OCI-LY1 (cell line): ENCODE results near the gene MYH1.

Experiments
- H2AFZ ChIP-seq: fragments of 200-600 bp; sonication (generic), shearing (Covaris generic); 2 replicates; pipeline ENCODE4 v1.6.0; 2014; ENCODE audit warnings: antibody characterized with exemption, mild to moderate bottlenecking, low read length
- H3F3A ChIP-seq: fragments of 200-600 bp; sonication (generic), shearing (Covaris generic); 2 replicates; pipeline ENCODE4 v1.6.0; 2014; ENCODE audit warnings: mild to moderate bottlenecking, antibody characterized with exemption, low read length, moderate library complexity; ENCODE audit not compliant: insufficient read depth
- H3K27ac ChIP-seq: fragments of 200-600 bp; sonication (generic); 2 replicates; pipeline ENCODE4 v1.5.1; 2014; ENCODE audit warnings: low read length, mixed run types, mild to moderate bottlenecking, low read depth; ENCODE audit not compliant: poor library complexity, severe bottlenecking
- H3K27me3 ChIP-seq: fragments of 200-600 bp; sonication (generic); 2 replicates; pipeline ENCODE4 v1.6.0; 2014; ENCODE audit warnings: antibody characterized with exemption, mild to moderate bottlenecking, low read length, moderate library complexity; ENCODE audit not compliant: insufficient read depth
- H3K36me3 ChIP-seq: fragments of 200-600 bp; sonication (generic); 2 replicates; pipeline ENCODE4 v1.6.1; 2014; ENCODE audit warnings: mild to moderate bottlenecking, antibody characterized with exemption, low read length, moderate library complexity, mixed read lengths; ENCODE audit not compliant: insufficient read depth
- H3K4me1 ChIP-seq: fragments of 200-600 bp; sonication (generic); 2 replicates; pipeline ENCODE4 v1.5.1; 2014; ENCODE audit warnings: mild to moderate bottlenecking, low read length, moderate library complexity; ENCODE audit not compliant: insufficient read depth, severe bottlenecking
- H3K4me2 ChIP-seq: fragments of 200-600 bp; sonication (generic), shearing (Covaris generic); 2 replicates; pipeline ENCODE4 v1.6.1; 2014; ENCODE audit warnings: low read length
- H3K4me3 ChIP-seq: fragments of 200-600 bp; sonication (generic); 2 replicates; pipeline ENCODE4 v1.5.1; 2014; ENCODE audit warnings: low read length, low read depth, mild to moderate bottlenecking, mixed read lengths; ENCODE audit not compliant: poor library complexity, severe bottlenecking
- H3K79me2 ChIP-seq: fragments of 200-600 bp; shearing (Covaris generic); 2 replicates; pipeline ENCODE4 v1.6.1; 2016; ENCODE audit warnings: mixed run types, low read length, mixed read lengths; ENCODE audit not compliant: insufficient read depth
- H3K9ac ChIP-seq: fragments of 200-600 bp; sonication (generic), shearing (Covaris generic); 2 replicates; pipeline ENCODE4 v1.6.1; 2014; ENCODE audit warnings: mild to moderate bottlenecking, low read length, mixed read lengths
- H3K9me2 ChIP-seq: fragments of 200-600 bp; sonication (generic), shearing (Covaris generic); 2 replicates; pipeline ENCODE4 v1.6.1; 2014; ENCODE audit warnings: low read depth, mild to moderate bottlenecking, low read length, mixed read lengths
- H3K9me3 ChIP-seq: fragments of 200-600 bp; shearing (Covaris generic); 2 replicates; pipeline ENCODE4 v1.6.1; 2014; ENCODE audit warnings: low read length, mixed read lengths
- H4K20me1 ChIP-seq: fragments of 200-600 bp; sonication (generic), shearing (Covaris generic); 2 replicates; pipeline ENCODE4 v1.6.0; 2016; ENCODE audit warnings: mild to moderate bottlenecking, low read length; ENCODE audit not compliant: insufficient read depth
- CTCF ChIP-seq: fragments of 200-600 bp; sonication (generic), shearing (Covaris generic); IDR thresholded peaks from 2 replicates; pipeline ENCODE4 v1.5.1; 2017; ENCODE audit warnings: mild to moderate bottlenecking, antibody characterized with exemption, low read length, moderate library complexity, mixed read lengths
- EZH2 ChIP-seq: fragments of 200-600 bp; sonication (generic), shearing (Covaris generic); IDR thresholded peaks from 2 replicates; pipeline ENCODE4 v1.8.0; 2017; ENCODE audit warnings: borderline replicate concordance, mixed run types, mild to moderate bottlenecking, antibody characterized with exemption, low read length, moderate library complexity, mixed read lengths

The MYH1 gene

DNA sequence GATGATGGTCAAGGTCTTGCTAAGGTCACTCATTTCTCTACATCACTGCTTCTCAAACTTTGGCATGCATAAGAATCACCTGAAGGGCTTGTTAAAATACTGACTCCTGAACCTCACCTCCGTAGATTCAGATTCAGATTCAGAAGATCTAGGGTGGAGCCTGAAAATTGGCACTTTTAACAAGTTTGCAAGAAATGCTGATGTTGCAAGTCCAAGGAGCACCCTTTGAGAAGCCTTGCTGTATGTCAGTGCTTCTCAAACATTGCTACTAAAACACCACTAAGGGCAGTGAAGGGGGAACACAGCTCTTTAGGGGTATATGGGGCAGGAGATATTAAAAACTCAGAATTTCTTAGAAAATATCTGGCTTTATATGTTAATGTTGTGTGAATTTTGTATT is 13.7 kb upstream of the MYH1 start:
- Histone ChIP-seq H3K9ac (no peak overlapping the region), H3K4me1 (no peaks in the 10 kb centered on the region), H3K79me2 (no peaks in the 10 kb centered on the region), H2AFZ (no peak overlapping the region), H3K9me3 (no peaks in the 10 kb centered on the region), H4K20me1 (no peaks in the 10 kb centered on the region), H3K4me2 (no peak overlapping the region), H3K27me3 (no peaks in the 10 kb centered on the region), H3F3A (no peaks in the 10 kb centered on the region), H3K36me3 (no peaks in the 10 kb centered on the region), H3K9me2 (no peaks in the 10 kb centered on the region), H3K4me3 (no peak overlapping the region), H3K27ac (no peak overlapping the region)
- no peak for TF ChIP-seq CTCF
- no peak for TF ChIP-seq EZH2

DNA sequence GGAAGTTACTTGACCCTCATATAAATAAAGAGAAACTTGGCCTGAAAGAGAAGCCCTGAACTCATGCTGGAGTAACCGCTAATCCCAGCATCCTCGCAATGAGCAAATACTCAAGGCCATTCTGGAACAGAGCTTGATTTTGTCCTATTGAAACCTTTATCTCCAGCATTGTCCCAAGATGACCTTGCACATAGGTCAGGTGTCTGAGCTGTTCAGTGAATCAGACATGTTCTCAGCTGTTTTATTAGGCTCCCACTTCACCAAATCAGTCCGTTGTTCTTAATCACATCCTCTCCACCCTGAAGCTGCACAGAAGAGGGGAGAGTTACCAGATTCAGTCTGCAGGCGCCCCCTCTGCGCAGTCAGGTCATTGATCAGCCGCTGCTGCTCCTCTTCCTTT is 9.1 kb upstream of the MYH1 start:
- H3K9me3 ChIP-seq, result no peaks in the 10 kb centered on the region
- H3K4me3 ChIP-seq, result no peak overlapping the region
- no peaks in the 10 kb centered on the region for H3K4me1 ChIP-seq
- TF ChIP-seq CTCF (no peak), EZH2 (no peak)
- H3K27me3 ChIP-seq, result no peaks in the 10 kb centered on the region
- no peaks in the 10 kb centered on the region for H3K36me3 ChIP-seq
- no peak overlapping the region for H3K9ac ChIP-seq
- no peaks in the 10 kb centered on the region for H3K79me2 ChIP-seq
- H3K27ac ChIP-seq, result no peak overlapping the region
- H3K9me2 ChIP-seq, result no peaks in the 10 kb centered on the region
- no peaks in the 10 kb centered on the region for H4K20me1 ChIP-seq
- H2AFZ ChIP-seq, result no peak overlapping the region
- H3K4me2 ChIP-seq, result no peak overlapping the region
- H3F3A ChIP-seq, result no peaks in the 10 kb centered on the region

DNA sequence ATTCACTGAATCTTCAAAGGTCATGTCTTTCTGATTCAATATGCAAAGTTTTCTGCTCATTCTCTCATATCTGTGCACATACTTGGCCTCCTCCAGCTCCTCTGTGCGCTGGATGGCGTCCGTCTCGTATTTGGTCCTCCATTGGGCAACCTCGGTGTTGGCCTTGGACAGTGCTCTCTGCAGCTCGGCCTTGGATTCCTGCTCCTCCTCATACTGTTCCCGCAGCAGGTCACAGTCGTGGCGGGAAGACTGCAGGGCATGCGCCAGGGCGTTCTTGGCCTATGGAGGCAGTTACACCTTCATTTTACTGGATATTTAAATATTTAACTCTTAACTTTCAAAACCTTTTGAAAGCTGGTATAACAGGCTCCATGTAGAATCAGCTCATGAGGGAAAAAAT is 8.2 kb upstream of the MYH1 start:
- no peak overlapping the region for H3K4me2 ChIP-seq
- no peaks in the 10 kb centered on the region for H3K79me2 ChIP-seq
- no peak overlapping the region for H3K9ac ChIP-seq
- no peaks in the 10 kb centered on the region for H3K9me3 ChIP-seq
- H3K4me3 ChIP-seq, result no peak overlapping the region
- H3F3A ChIP-seq, result no peaks in the 10 kb centered on the region
- H3K27ac ChIP-seq, result no peak overlapping the region
- H3K27me3 ChIP-seq, result no peaks in the 10 kb centered on the region
- H4K20me1 ChIP-seq, result no peaks in the 10 kb centered on the region
- H3K9me2 ChIP-seq, result no peaks in the 10 kb centered on the region
- H3K36me3 ChIP-seq, result no peaks in the 10 kb centered on the region
- H2AFZ ChIP-seq, result no peak overlapping the region
- H3K4me1 ChIP-seq, result no peaks in the 10 kb centered on the region
- TF ChIP-seq EZH2 (no peak), CTCF (no peak)
